NCI-H510A treated with DMSO at 0.1 percent for 48 hours (cell line): ENCODE measurements around the gene RESP18.
"Not testable (repeated sequence)": the region's sequence is repeated elsewhere in the genome, so short reads cannot be mapped to it uniquely, and the experiment has no call there.

Experiments used
- DNase-seq: peaks from one replicate; lab custom pipeline; 2025; lab: John Stamatoyannopoulos, UW

Gene RESP18

DNA sequence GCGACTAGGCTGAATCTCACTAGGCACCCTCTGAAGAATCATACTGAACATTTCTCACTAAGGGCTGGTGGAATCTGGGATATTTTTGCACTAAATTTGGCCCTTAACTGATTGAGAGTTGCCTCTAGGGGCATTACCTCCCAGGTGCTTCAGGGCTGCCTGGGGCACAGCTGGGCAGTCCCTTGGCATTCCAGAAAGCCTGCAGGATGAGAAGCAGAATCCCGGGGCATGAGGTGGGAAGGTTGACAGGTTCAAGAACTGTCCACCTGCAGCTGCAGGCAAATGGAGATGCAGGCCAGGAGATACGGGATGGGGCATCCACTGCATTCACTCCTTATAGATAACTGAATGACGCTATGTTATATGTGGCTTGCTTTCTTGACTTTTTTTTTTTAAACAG is 7.4 kb downstream of the RESP18 start:
- DNase-seq: no peak

DNA sequence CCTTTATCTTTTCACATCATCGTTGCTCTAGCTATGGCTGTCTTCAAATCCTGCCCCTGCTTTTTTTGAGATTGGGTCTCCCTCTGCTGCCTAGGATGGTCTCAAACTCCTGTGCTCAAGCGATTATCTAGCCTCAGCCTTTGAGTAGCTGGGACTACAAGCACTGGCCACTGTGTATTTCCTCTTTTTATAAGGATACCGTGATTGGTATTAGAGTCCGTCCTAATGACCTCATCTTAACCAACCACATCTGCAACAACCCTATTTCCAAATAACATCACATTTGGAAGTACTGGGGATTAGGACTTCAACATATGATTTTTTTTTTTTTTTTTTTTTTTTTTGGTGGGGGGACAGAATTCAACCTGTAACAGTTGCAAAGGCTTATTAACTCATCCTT is 9.1 kb downstream of the RESP18 start:
- DNase-seq: no peak

DNA sequence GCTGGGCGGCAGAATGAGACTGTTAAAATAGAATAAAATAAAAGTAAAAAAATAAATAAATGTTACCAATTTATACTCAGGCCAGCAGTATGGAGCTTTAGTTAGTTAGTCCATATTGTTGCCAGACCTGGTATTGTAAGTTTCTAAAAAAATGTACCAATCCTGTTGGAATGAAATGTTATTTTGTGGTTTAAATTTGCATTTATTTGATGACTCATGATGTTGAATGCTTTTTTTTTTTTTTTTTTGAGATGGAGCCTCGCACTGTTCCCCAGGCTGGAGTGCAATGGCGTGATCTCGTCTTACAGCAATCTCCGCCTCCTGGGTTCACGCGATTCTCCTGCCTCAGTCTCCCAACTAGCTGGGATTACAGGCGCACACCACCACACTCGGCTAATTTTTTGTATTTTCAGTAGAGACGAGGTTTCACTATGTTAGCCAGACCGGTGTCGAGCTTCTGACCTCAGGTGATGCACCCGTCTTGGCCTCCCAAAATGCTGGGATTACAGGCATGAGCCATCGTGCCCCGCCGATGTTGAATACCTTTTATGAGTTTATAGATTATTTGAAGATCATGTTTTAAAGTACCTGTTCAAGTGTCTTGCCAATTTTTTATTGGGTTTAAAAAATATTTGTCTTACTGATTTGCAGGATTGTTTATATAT is 17.6 kb downstream of the RESP18 start:
- no peak for DNase-seq

DNA sequence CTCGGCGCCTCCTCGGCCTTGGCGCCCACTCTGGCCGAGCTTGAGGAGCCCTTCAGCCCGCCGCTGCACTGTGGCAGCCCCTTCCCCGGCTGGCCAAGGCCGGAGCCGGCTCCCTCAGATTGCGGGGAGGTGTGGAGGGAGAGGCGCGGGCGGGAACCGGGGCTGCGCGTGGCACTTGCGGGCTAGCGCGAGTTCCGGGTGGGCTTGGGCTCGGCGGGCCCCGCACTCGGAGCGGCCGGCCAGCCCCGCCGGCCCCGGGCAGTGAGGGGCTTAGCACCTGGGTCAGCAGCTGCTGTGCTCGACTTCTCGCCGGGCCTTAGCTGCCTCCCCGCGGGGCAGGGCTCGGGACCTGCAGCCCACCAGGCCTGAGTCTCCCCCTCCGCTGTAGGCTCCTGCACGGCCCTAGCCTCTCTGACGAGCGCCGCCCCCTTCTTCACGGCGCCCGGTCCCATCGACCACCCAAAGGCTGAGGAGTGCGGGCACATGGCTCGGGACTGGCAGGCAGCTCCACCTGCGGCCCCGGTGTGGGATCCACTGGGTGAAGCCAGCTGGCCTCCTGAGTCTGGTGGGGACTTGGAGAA is 19.8 kb downstream of the RESP18 start:
- DNase-seq: not testable (repeated sequence)

DNA sequence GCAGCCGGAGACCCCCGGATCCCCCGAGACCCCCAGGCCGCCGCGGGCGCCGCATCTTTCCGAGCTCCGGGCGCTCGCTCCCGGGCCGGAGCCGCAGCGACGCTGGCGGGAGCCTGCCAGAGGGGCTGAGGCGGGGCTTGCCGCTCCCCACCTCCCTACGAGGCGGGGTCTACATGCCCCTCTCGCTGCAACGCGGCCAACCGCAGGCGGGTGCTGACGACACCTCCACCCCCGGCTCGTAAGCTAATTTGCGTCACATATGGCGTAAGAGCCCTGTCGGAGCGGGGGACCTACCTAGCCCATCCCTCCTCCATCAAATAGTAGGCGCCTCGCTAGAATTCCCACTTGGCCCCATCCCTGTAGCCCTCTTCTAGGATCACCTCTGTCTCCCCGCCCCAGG is 23.3 kb downstream of the RESP18 start, which contains the start of gene PTPRN:
Gene PTPRN (minus strand): TSS at position 124 of the 400 bp plus-strand sequence. CDS start 69 bp downstream, at position 55.
- peak; percentile 88 for DNase-seq

DNA sequence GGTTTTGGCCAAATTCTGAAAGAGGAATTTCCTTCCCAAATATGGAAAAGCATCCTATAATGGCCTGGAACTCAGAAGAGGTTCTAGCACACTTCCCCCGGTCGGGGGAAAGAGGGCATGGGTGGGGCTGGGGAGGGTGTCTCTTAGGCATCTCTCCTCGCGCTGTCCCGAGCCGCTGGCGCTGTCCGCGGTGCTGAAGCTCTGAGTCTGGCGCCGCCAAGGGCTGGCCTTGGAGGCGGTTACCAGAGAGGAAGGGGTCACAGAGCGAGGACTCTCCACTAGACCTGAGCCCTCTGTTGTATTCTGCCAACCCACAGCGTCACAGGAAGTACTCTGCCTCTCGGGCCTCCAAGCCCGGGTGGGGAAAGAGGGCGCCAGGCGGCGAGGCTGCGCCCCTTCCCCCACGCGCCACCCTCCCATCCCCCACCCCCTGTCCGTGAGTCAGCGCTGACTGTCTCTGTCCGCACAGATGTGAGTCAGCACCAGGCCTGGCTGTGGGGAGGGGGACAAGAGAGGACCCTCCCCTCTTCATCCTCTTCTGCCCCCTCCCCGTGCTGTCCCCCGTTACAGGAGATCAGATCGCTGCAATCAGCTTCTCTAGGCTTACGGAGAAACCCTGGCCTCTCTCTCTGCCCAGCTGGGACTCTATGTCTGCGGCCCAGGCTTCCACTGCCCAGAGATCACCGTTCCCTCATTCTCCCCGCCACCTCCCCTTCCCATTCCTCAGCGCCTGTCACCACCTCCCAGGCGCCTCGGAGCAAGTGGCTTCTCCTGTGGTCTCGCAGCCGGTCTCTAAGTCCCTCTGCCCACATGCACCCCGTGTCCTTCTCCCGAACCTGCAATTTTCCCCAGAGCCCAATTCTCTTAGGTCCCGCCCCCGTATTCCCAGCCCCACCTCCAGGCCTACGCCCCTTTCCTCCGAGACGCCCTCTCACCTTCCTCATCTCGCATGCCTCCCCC is 24.1 kb downstream of the RESP18 start:
- DNase-seq: peak; percentile 68

DNA sequence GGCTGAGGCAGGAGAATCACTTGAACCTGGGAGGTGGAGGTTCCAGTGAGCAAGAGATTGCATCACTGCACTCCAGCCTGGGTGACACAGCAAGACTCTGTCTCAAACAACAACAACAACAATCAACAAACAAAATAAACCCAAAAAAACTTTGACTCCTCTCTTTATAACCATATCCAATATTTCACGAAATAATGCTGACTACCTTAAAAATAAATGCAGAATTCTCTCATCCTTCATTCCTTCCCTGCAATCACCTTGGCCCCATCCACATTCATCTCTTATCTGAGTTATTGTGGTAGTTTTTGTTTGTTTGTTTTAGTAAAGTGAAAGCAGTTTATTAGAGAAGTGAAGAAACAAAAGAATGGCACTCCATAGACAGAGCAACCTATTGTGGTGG is 26.5 kb downstream of the RESP18 start:
- no peak for DNase-seq

DNA sequence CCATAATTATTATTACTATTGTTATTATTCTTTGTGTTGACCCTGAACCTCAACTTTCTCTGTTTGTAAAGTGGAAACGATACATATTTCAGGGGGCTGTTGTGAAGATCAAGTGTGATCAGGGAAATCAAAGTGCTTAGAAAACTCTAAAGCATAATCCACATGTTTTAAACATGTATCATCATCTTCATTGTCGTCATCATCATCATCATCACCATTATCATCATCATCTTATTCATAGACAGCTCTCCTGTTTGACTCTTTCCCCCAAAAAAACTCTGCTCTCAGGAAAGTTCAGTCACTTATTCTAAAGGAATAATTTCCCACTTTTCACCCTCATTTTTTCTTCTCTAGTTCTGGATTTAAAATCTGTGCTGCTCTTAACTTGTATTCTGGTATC is 28.3 kb downstream of the RESP18 start:
- DNase-seq: no peak

DNA sequence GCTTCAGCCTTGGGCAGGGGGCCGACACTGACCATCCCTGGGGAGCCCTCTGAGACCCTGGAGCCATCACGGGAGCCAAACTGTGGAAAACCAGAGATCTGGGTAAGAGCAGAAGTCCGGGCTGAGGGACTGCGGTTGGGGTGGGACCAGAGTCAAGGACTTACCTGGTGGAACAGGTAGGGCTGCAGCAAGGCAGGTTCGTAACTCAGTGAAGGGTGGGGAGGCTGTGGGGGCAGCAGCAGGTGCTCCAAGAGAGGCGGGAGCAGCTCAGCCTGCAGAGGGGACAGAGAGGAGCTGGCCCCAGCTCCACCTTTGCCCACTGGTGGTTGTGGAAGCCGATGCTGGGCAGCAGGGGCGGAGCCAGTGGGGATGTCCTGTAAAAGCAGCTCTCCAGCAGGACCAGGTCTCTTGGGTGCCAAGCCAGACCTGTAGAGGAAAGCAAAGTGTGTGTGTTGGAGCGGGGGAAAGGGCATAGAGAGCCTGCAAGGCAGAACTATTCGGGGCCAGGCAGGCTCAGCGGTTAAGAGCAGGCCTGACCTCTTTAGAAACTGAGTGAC is 30.1 kb downstream of the RESP18 start:
- no peak for DNase-seq

DNA sequence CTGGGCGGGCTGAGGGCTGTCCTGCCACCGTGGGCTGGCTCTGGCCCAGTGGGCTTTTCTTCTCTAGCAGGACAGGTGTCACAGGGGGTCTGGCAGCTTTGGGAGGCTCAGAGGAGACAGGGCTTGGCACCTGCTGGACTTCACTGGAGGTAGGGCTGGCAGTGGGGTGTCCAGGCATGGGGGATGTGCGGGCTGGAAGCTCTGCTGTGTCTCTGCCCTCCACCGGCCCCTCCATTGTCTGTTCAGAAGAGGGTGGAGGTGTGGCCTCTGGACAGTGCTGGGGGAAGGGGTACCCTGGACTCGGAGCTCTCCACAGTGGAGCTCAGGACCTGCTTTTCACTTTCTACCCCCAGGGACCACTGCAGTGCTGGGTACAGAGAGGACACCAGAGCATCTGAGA is 32.5 kb downstream of the RESP18 start:
- DNase-seq: no peak

DNA sequence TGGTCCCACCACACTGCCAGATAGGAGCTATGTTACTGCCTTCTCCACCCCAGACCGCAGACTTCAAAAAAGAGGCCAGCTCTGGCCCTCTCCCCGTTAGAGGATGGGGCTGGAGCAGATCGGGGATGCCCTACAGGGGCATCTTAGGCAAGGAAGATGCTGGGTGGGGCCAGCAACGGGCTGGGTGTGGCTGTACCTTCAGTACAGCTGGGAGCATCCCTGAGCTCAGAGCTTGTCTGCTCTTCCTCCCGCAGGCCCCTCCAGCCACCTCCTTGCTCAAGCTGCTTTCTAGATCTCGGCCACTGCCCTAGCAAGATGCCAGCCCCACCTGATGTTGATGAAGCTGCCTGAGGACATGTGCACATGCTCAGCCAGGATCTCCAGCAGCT is 33.2 kb downstream of the RESP18 start:
- DNase-seq: no peak

DNA sequence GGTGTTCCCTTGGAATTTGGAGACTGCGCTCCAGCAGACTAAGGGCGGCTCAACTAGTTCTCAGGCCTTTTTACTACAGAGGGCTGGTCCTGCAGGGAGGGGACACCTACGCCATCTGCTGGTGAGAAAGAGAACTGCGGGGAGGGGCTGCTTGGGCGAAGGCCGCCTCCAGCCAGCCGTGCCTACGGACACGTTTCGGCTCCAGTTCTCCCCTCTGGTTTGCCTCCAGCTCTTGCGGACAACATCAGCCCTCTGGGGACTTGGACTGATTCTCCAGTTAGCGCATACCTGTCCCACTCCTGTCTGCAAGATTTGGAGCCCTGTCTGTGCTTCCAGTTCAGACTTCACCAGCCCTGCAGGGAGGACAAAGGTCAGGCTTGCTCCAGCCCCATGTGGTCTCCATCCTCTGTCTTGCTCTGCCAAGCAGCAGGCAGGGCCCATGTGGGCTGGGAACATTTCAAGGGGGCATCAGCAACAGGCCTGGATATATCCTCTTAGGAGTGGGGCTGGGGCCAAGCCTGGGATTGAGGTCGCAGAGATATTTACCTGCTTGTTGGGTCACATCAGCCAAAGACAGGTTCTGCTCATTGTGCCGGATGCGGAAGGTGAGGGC is 33.7 kb downstream of the RESP18 start:
- peak; percentile 76 for DNase-seq

DNA sequence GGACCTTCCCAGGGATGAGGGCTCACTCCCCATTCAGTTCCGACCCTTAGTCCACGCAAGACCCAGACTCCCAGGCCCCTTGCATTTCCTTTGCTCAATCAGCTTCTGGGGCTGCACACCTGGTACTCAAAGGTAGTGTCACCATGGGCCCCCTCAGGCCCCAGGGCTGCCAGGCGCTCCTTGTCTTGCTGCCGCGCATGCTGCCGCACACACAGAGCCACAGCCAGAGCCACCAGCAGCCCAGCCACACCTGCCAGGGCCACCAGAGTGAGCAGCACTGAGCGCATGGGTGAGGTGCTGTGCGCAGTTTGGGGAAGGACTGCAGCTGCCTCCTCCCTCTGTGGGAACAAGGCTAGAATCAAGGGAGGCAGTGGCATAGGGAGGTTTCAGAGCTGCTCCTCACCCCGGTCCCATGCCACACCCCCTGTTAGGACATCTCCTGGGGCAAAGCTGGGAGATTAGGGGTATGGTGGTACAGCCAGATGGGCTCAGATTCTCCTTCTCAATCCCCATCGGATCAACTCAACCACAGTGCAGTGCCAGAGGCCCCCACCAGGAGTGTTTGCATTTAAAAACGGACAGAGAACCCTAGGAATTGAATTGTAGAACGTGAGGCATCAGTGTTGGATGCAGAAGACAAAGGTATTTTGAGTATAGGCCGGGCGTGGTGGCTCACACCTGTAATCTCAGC is 34.6 kb downstream of the RESP18 start:
- DNase-seq: no peak

DNA sequence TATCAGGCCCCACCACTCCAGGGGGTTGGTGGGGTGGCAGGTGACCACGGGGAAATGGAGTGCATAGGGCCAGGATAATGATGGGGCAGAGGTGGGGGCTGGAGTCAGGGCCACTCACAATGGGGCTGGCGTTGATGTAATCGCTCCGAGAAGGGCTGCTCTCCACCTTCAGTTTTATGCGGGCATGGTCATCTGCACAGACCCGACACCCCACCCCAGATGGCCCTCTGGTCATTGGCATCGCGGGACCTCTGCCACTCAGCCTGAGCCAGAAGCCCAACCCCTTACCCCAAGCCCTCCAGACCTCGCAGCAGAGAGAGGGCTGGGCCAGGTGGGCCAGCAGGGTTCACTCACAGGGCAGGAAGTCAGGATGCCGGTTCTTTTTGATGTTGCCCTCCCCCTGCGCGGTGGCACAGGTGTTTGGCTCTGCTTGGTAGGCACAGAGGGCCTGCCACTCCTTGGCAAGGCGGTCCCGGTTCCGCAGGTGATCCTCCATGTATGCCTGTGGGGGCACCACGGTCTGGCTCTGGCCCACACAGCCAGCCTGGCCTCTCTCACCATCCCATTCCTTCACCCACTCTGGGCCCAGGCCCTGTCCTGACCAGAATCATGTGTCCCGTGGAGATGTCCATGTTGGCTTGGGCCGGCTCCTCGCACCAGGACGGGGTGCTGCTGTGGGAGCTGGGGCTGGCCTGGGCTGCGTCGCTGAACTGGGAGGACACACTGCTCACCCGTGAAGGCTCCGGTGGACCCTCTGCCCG is 35.7 kb downstream of the RESP18 start:
- DNase-seq: no peak

DNA sequence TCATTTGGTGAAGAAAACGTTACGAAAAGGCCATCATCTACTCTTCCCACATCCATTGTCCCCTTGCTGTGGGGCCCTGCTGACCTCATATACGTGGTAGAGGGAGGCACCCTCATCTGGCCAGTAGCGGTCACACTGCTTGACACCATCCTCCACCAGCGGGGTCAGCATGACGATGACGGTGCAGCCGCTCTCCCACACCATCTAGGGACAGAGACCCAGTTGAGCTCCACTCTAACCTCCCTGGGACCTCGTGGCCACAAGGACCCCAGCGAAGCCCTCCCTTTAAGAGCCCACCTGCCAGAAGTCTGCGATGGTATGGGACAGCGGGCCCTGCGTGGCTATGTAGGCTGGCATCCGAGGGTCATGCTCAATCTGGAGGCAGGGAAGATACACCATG is 36.4 kb downstream of the RESP18 start:
- no peak for DNase-seq

DNA sequence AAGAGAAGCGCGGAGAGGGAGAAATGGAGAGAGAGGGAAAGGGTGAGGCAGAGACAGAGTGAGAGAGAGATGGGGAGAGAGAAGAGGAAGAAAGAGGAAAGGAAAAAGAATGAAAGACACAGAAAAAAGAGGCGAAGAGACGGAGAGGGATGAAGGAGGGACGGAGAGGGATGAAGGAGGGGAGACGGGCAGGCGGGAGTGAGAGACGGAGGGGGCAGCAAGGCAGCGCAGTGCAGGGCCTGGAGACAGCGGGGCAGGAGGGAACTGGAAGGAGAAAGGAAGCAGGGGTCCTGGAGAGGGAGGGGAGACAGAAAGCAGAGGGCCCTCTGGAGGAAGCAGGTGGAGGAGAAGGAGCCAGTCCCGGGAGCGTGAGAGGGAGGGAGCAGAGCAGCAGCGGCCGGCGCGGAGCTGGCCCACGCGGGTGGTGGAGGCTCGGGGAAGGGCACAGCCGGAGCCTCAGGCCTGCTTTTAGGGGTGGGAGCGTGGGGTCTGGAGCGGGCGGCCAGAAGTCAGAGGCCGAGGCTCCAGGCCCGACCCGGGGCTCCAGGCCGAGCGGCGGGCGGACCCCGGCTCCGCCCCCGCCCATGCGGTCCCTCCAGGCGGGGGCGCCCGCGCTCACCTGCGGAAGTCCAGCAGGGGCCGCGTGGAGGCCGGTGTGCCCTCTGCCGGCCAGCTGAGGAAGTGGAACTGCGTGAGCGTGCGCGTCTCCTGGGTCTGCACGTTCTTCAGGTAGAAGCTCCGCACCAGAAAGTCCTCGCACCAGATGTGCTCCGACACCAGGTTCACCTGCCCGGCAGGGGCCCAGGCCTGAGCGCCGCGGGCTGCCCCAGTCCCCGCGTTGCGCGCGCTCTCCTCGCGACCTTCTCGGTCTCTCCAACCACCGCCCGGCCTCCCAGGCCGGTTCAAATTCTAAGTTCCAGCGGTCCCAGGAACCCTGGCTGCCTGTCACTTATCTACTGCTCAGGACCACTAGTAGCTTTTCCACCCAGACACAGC is 37.9 kb downstream of the RESP18 start:
- no peak for DNase-seq

DNA sequence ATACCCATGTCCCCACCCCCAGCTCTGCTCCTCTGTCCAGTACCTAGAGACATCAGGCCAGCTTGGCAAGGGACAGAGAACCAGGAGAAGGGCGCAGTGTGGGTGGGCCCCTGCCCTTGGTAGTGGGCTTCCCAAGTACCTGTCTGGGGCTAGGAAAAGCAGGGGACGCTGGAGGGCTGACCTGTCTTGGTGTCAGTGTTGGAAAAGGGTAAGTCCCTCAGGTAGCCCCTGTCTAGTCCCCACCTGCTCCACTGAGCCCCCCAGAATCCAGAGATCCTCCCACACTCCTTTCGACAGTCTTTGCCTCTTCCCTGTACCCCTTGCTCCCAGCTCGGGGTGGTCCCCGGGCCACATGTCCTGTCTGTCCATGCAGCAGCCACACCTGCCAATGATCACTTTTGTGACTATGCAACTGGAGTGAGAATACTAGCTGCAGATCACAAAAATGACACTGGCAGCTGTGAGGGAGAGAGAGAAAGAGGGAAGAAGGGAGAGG is 38.8 kb downstream of the RESP18 start:
- no peak for DNase-seq

DNA sequence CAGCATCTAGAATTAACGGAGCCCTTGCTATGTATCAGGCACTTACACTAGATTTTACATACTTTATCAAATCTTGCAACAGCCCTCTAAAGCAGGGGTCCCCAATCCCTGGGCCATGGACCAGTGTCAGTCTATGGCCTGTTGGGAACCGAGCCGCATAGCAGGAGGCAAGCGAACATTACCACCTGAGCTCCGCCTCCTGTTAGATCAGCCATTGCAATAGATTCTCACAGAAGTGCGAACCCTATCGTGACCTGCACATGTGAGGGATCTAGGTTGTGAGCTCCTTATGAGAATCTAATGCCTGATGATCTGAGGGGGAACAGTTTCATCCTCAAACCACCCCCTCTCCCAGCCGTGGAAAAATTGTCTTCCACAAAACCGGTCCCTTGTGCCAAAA is 39.9 kb downstream of the RESP18 start:
- no peak for DNase-seq

DNA sequence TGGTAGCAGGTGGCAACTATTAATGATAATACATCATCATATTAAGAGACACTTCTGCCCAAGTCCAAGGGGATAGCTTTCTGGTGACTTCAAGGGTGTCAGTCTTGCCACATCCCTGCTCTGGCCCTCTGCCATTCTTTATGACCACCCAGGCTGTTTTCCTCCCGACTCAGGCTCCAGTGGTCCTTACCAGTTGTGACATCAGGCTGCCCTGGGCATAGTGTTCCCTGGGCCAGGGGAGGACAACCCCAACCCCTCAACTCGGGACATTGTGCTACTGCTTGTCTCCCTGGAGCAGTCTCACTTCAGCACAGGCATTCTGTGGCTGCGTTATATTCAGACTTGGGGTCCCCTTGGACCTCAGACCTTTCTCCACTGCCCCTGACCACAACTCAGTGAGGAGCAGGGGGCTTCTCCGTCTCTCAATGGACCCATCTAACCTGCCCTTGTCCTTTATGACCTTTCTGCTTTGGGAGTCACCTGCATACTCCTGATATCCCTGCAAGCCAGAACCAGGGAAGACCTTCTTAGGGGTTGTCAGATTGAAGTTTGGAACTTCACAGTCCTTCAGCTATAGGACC is 40.5 kb downstream of the RESP18 start:
- no peak for DNase-seq
